RPMI7951 (cell line): ENCODE results near the gene ARPC4. TPM values are rescaled to one million over a fixed set of nuclear protein-coding genes. Genes with fewer than 3 reads are reported as not detected.
A peak's percentile ranks its signal among the peaks of the same experiment; 100 is the strongest.
"Not testable (repeated sequence)": the region's sequence is repeated elsewhere in the genome, so short reads cannot be mapped to it uniquely, and the experiment has no call there.

Experiments used
- DNase-seq: peaks from one replicate; pipeline ENCODE4 v3.0.0-alpha.2; 2012; ENCODE audit warnings: low read depth
- total RNA-seq: library from RNA; depleted of rRNA; stranded (reverse); fragments of >200 nt; shearing (Covaris generic); gene quantifications from 2 replicates; pipeline ENCODE4 v1.2.3, GENCODE V29; 2014

Gene ARPC4
- total RNA-seq, 1 experiment from 2014 or later = 254 TPM

- DNase-seq = peak; percentile 68
Measured at GRCh38 chr3:9769426-9770275, 23.2 kb upstream of the ARPC4 start, which contains the start of gene CAMK1. CAMK1 (minus strand) TSS chr3:9769947; CDS start chr3:9767749, 2,198 bp downstream.

DNA sequence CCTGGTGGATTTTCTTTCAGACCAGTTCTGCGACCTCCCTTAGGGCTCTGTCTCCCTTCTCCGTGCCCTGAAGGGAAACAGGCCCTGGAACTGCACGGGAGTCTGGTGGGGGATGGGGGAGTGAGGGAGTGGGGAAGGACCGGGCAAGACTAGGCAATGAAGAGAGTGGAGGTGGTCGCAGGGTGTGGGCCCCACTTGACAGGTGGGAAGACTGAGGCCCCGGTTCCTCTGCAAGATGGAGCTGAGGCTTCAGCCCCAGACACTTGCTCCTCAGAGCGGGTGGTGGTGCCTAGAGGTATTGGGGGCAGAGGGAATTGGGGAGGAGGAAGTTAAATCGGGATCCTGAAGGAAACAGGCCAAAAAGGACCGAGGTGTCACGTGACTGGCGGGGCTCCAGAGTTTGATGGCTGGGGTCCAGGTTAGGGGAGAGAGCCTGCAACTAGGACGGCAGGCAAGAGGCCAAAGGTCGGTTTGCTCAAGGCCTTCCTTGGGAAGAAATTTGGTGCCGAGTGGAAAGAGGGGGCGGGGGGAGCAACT is 22.5 kb upstream of the ARPC4 start:
- peak; percentile 27 for DNase-seq

GRCh38 chr3:9771007-9771406 is 21.9 kb upstream of the ARPC4 start:
- DNase-seq = not testable (repeated sequence)

GRCh38 chr3:9776896-9777693 is 15.8 kb upstream of the ARPC4 start:
- no peak for DNase-seq

DNA sequence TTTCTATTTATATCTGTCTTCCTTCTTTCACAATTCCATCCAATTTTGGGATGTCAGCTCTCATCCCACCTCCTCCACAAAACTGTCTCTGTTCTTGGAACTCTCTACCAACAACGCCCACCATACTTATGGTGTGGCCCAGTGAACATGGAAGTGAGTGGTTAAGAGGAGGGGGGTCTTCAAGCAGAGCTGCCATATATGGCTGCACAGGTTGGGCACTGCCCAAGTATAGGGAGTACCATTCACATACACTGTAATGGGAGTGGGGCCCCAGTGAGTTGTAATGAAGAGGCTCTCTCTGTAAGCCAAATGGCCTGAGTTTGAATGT is 15.2 kb upstream of the ARPC4 start:
- DNase-seq = no peak

DNA sequence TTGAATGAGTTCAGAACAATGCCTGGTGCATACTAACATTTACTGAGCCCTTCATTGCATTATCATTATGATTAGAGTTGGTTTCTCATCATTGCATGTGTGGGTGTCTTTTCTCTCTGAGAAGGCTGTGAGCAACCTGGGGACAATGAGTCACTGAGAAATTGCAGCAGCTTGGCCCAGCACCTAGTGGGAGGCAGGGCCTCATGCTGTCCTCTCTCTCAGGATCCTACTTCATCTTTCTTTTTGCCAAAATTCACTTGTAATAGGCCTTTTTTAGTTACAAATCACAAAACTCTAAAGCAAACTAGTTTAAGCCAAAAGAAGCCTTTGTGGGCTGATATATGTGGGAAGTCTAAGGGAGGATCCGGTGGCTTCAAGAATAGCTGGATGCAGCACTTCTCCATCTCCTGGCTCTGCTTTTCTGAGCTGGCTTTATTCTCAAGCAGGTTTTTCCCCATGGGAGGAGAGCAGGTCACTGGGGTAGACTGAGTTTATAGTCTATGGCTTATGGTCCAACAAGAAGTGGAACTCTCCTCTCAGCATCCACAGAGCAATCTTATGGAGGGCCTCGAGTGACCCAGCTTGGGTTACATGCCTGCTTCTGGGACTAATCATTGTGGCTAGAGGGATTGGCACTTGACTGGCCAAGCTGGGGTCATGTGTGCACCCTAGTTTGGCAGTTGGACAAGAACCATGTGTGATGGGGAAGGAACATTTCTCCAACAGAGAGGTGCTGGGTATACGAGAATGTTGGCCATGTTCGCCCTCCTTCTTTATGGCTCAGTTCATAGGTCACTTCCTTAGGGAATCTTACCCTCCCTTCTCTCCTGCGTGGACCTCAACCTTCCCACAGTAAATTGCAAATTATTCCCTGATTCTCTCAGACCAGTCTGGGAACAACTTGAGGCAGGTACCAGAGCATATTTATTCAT is 14.5 kb upstream of the ARPC4 start:
- peak; percentile 35 for DNase-seq

- no peak for DNase-seq
Measured at GRCh38 chr3:9779075-9779593, 13.7 kb upstream of the ARPC4 start.

DNA sequence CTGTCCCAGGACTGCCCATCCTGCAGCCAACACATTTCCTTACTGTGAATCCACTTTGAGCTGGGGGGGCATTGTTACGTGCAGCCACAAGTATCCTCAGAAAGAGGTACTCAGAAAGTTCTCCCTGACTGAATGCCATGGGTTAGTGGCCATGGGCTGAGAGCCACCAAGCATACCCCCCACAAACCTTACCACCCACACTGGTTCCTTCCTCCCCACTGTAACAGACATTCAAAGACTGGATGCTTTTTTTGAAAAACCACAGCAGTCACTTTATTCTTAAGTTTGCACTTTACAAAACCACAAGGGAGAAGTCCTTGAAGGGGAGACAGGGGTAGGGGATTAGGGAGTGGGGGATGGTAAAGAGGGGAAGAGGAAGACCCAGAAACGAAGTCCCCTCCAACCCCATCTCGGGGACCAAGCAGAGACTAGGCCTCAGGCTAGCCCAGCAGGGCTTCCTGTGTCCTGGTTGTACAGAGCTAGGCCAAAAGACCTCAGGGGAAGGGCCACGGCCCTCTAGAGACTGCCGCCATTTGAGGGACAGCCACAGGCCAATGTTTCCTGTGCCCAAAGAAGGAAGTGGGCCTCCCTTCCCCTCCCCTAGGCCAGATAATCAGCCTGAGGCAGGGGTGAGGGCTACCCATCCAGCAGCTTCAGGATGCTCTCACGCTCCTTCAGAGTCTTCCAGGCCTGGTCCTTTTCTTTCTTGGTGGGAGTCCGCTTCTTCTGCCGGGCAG is 13.0 kb upstream of the ARPC4 start:
- no peak for DNase-seq

- no peak for DNase-seq
Measured at GRCh38 chr3:9780458-9780812, 12.4 kb upstream of the ARPC4 start.

DNA sequence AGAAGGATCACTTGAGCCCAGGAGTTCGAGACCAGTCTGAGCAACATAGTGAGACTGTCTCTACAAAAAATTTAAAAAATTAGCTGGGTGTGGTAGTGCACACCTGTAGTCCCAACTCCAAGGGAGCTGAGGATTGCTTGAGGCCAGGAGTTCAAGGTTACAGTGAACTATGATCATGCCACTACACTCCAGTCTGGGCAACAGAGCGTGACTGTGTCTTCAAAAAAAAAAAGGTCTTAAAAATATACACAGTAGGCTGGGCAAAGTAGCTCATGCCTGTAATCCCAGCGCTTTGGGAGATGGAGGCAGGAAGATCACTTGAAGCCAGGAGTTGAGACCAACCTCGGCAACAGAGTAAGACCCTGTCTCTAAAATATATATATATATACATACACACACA is 12.0 kb upstream of the ARPC4 start:
- no peak for DNase-seq

- DNase-seq = no peak
Measured at GRCh38 chr3:9781551-9781950, 11.3 kb upstream of the ARPC4 start.

DNA sequence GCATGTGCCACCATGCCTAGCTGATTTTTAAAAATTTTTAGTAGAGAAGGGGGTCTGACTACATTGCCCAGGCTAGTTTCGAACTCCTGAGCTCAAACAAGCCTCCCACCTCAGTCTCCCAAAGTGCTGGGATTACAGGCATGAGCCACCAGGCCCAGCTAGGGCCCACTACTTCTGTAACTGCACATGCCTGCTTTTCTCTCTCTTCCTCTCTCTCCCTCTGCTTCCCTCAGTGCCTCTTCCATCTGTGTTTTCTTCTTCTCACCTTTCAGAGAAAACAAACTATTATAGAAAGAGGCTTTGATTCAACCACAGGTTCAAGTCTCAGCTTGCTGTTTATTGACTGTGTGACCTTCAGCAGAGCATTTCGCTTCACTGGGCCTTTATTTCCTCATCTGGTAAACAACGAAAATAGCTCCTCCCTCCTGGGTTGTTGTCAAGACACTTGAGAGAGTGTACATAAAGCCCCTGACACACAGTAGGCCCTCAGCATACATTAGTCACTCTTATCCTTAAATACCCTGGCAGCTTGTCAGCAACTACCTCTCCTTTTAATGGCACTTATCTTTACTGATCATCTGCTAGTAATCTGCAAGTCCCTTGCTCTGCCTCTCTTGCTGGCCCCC is 10.8 kb upstream of the ARPC4 start:
- no peak for DNase-seq

GRCh38 chr3:9782770-9783169 is 10.1 kb upstream of the ARPC4 start:
- DNase-seq = no peak

DNA sequence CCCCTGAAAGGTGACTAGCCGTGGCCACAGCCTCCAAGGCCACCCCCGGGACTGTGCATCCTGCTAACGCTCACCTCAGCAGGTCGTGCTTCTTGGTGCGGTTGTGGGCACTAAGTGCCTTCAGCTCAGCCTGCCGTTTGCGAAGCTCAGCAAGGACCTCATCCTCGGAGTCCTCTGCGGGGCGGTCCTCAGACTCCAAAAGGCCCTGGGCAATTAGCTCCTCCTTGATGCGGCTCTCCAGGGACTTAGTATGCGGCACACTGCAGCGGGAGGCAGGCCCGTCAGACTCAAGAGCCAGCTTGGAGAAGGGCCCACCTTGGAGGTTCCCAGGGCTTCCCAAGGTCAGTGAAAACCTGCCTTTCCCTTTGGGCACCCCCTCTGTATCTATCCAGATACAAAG is 8.9 kb upstream of the ARPC4 start:
- DNase-seq = no peak

GRCh38 chr3:9784965-9785364 is 7.9 kb upstream of the ARPC4 start:
- no peak for DNase-seq

DNA sequence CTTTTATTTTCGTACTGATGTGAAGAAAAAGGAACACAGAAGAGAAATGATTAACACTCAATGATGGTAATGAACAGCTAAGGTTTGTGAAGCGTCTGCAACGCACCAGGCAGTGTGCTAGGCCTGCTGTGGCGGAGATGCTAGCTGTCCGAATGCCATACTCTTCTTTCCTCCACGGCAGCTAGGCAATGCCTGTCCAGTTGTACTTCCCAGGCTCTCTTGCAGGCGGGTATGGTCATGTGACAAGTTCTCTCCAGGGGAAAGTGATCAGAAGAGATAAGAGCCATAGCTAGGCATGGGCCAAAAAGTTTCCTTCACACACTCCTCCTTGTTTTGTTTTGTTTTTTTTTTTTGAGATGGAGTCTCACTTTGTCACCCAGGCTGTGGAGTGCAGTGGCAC is 7.3 kb upstream of the ARPC4 start:
- no peak for DNase-seq

- DNase-seq = no peak
Measured at GRCh38 chr3:9786209-9786739, 6.6 kb upstream of the ARPC4 start.

DNA sequence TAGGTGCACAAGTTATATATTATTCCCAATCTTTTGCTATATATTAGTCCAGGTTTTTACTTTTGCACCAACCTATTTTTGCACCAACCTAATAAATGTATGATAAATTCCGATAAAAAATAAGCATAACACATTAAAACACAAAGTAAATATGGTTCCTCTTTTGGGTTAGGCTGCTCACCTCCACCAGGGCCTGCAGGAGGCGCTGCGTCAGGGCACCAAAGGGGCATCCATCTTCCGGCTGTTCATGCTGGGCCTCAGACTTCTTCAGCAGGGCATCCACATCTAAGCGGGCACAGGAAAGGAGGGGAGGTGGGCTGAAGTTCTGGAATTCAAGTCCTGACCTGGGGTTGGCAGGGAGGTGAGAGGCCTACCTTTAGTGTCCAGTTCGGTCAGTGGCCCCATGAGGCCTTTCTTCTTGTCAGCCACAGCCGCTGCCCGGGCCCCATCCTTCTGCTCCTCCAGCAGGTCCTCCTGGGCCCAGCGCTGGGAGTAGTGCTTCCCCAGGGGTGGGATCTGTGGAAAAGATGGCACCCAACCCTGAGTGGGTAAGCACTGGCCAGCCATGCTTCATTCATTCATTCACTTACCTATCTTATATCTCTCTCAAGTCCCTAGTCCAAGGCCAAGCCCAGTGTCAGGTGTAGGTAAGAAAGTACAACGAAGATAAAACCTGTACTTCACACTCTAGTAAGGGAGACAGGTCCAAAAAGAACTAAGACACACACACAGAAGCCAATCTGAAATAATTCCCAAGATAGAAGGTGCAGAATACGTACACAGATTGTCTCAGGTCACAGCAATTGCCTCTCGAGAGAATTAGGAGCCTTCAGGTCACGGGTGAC is 5.8 kb upstream of the ARPC4 start:
- DNase-seq = no peak

- DNase-seq = no peak
Measured at GRCh38 chr3:9787714-9788113, 5.2 kb upstream of the ARPC4 start.
